KOPT-K1 (cell line): ENCODE results near the gene POLR2E.
A peak's percentile ranks its signal among the peaks of the same experiment; 100 is the strongest.

Experiments
- H3K27ac ChIP-seq: fragments of 200-600 bp; sonication (generic); 2 replicates; pipeline ENCODE4 v1.5.1; 2016; ENCODE audit warnings: antibody characterized with exemption, mild to moderate bottlenecking, low read depth, low read length; ENCODE audit not compliant: poor library complexity, severe bottlenecking
- H3K36me3 ChIP-seq: fragments of 200-600 bp; sonication (generic); 2 replicates; pipeline ENCODE4 v1.5.1; 2017; ENCODE audit warnings: antibody characterized with exemption, mild to moderate bottlenecking, low read length, moderate library complexity; ENCODE audit not compliant: insufficient read depth
- H3K9me3 ChIP-seq: fragments of 200-600 bp; sonication (generic); 2 replicates; pipeline ENCODE4 v1.5.1; 2017; ENCODE audit warnings: antibody characterized with exemption, low read length, mild to moderate bottlenecking; ENCODE audit not compliant: insufficient read depth, poor library complexity, severe bottlenecking

The POLR2E gene

GRCh38 chr19:1073063-1073955, 21.9 kb downstream of the POLR2E start:
- Histone ChIP-seq H3K9me3 (no peaks in the 10 kb centered on the region), H3K36me3 (peaks cover 80% of the 10 kb centered on the region), H3K27ac (no peak overlapping the region)

GRCh38 chr19:1072371-1073015, 22.7 kb downstream of the POLR2E start:
- no peaks in the 10 kb centered on the region for H3K9me3 ChIP-seq
- peaks cover 73% of the 10 kb centered on the region for H3K36me3 ChIP-seq
- no peak overlapping the region for H3K27ac ChIP-seq

DNA sequence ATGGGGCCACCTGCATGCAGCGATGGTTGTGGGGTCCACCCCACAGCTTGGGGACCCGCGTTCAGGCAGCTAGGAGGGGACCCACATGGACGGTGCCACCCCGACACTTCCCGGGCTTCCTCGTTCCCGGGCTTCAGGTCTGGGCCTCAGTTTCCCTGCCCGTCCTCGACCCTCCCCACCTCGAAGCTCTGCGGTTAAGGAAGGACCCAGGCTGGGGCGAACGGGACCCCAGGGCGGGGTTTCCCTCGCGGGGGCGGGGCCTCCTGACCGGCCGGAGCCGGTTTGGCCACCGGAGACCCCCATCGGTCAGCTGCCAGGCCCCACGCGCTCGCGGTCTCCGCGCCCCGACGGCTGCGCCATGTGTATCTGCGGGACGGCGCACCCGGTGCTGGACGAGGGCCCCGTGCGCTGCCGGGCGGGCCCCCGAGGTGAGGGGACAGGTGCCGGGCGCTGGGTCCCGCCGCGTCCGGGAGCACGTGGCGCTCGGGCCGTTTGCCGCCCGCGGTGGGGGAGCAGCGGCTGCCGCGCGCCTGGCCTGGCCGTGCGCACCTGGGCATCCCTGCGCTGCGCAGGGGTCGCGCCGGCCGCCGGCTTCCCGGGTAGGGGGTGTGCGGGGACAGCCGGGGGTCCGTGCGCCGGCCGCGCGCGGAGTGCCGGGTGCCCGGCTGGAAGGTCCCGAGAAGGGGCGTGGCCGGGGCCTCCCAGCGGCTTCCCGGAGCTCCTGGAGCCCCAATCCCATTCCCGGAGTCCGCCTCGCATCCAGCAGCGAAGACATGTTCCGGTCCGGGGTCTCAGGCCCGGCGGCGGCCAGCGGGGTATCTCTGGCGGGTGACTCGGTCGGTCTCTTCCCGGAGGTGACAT, 24.0 kb downstream of the POLR2E start:
- Histone ChIP-seq H3K27ac (no peak overlapping the region), H3K9me3 (no peaks in the 10 kb centered on the region), H3K36me3 (peaks cover 70% of the 10 kb centered on the region)

- peaks cover 64% of the 10 kb centered on the region for H3K36me3 ChIP-seq
- H3K9me3 ChIP-seq: no peaks in the 10 kb centered on the region
- no peak overlapping the region for H3K27ac ChIP-seq
Observed at GRCh38 chr19:1070576-1070930, 24.6 kb downstream of the POLR2E start.

DNA sequence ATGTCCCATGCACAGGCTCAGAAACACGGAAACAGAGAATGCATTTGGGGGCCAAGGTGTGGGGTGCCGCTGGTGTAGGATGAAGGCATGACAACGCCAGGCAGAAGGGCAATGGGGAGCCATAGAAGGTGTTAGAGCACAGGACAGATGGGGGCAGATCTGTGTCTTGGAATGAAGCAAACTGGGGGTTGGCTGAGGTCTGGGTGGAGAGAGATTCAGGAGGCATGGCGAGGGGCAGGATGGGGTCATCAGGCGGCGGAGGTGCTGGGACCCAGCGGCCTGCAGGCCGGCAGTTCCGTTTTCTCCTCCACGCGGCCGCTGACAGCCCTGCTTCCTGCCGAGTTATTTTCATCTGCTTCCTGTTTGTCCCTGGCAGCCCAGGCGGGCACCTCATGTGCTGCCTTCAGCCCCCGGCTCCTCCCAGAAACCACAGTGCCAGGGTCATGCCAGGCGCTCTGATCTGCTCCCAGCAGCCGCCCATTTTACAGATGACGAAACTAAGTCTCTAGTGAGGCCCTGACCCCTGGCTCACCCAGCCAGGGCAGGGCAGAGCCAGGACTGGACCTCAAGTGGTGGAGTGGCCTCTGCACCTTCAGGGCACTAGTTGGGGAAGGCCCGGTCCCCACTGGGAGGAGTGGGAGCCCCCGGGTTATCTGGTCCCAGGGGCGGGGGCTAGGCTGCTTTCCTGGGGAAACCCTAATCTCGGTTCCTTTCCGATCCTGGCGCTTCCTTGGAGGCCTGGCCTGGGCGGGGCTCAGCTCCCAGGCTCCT, 26.0 kb downstream of the POLR2E start:
- H3K27ac ChIP-seq: peak overlapping the region; percentile 98
- peaks cover 55% of the 10 kb centered on the region for H3K36me3 ChIP-seq
- no peaks in the 10 kb centered on the region for H3K9me3 ChIP-seq

GRCh38 chr19:1068009-1069001, 26.9 kb downstream of the POLR2E start:
- Histone ChIP-seq H3K27ac (peak overlapping the region; percentile 98), H3K36me3 (peaks cover 46% of the 10 kb centered on the region), H3K9me3 (no peaks in the 10 kb centered on the region)

GRCh38 chr19:1067341-1067957, 27.7 kb downstream of the POLR2E start:
- Histone ChIP-seq H3K9me3 (no peaks in the 10 kb centered on the region), H3K27ac (peak overlapping the region; percentile 98), H3K36me3 (peaks cover 38% of the 10 kb centered on the region)

- peaks cover 32% of the 10 kb centered on the region for H3K36me3 ChIP-seq
- H3K27ac ChIP-seq: peak within 1 kb of the TSS; percentile 98
- H3K9me3 ChIP-seq: no peaks in the 10 kb centered on the region
Observed at GRCh38 chr19:1066748-1067340, 28.3 kb downstream of the POLR2E start, which contains the start of gene ARHGAP45. ARHGAP45 (plus strand) TSS chr19:1067167; CDS start chr19:1067406, 239 bp downstream.

DNA sequence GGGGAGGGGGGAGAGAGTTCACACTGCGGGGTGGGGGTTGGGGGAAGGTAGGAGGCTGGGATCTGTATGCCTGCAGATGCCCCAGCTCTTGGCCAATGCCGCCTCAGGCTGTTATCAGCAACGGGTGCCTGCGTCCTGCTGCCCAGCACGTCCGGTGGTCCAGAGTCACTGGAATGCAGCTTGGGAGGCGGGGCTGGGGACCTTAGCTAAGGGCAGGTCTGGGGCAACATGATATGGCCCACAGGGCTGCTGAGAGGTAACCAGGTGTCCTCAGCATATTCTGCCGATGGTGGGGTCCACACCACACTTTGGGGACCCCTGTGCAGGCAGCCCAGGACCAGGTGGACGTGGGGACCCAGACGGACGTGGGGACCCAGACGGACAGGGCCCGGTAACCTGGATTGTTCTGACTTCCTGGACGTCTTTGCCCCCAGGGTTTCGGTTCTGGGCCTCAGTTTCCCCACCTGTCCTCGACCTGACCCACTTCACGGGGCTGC, 28.9 kb downstream of the POLR2E start:
- no peaks in the 10 kb centered on the region for H3K9me3 ChIP-seq
- peak overlapping the region; percentile 98 for H3K27ac ChIP-seq
- peaks cover 27% of the 10 kb centered on the region for H3K36me3 ChIP-seq

DNA sequence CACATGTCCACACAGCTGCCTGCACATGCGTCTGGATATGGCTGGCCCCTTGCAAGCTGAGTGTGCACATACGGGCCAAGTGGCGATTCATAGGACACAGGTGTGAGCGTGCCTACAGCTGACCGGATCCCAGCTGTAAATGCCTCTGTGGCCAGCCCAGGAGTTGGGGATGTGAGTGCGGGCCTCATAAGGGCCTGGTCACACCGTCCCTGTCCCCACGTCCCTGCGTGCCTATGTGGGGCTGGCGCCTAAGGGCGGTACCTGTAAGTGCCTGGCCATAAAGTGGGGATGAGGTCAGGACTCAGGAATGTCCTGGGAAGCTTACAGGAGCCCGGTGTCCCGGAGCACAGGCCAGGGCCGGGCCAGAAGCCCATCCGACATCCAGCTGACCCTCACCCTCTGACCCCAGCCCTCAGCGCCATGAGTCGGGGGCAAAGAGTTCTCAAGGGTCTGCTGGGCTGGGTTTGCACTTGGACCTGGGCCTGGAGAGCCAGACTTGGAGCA, 29.5 kb downstream of the POLR2E start:
- H3K27ac ChIP-seq: no peak overlapping the region
- H3K9me3 ChIP-seq: no peaks in the 10 kb centered on the region
- H3K36me3 ChIP-seq: peaks cover 22% of the 10 kb centered on the region

DNA sequence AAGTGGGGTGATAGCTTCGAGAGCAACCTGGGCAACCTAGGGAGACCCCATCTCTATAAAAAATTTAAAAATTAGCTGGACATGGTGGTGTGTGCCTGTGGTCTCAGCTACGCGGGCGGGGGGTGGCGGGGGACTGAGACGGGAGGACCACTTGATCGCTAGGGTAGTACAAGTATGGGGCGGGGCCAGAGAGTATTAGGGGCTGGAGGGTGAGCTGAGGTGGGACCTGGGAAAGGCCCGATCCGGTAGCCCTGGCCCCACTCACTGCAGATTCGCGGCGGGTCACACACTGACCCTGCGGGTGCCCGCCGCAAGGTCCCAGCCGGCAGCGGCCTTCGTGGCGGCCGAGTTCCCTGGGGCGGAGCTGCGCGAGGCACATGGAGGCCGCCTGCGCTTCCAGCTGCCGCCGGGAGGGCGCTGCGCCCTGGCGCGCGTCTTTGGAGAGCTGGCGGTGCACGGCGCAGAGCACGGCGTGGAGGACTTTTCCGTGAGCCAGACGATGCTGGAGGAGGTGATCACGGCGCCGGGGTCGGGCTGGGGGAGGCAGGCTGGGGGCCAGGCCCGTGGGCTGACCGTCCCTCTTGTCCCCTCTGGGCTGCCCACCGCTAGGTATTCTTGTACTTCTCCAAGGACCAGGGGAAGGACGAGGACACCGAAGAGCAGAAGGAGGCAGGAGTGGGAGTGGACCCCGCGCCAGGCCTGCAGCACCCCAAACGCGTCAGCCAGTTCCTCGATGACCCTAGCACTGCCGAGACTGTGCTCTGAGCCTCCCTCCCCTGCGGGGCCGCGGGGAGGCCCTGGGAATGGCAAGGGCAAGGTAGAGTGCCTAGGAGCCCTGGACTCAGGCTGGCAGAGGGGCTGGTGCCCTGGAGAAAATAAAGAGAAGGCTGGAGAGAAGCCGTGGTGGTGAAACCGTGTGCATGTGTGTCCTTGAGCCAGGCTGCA, 30.2 kb downstream of the POLR2E start:
- peaks cover 15% of the 10 kb centered on the region for H3K36me3 ChIP-seq
- no peaks in the 10 kb centered on the region for H3K9me3 ChIP-seq
- no peak overlapping the region for H3K27ac ChIP-seq
